SH-SY5Y (cell line): Measurements from ENCODE around the gene KLHL40.

ENCODE experiments used
- GATA2 ChIP-seq: IDR thresholded peaks from 2 replicates; pipeline ENCODE4 v1.6.1; 2011; ENCODE audit warnings: mild to moderate bottlenecking, low read depth, low read length
- GATA3 ChIP-seq: IDR thresholded peaks from 2 replicates; pipeline ENCODE4 v1.6.1; 2011; ENCODE audit warnings: low read depth, mild to moderate bottlenecking, low read length, moderate library complexity

- TF ChIP-seq GATA3 (no peak), GATA2 (no peak)
These were observed 5.1 kb upstream of the KLHL40 start for GRCh38 chr3:42680271-42680670.
